Kidney (tissue), 14 donors: ENCODE measurements around the gene ARGLU1. TPM values are rescaled to one million over a fixed set of nuclear protein-coding genes. Genes with fewer than 3 reads are reported as not detected.

Experiments
- DNase-seq, 5 donors: peaks; one replicate each; pipeline ENCODE4 v3.0.0-alpha.2; 2013 to 2020
- FAIRE-seq: peaks from 2 replicates; lab custom pipeline; 2012; peaks lifted over from hg19 to GRCh38; lab: Jason Lieb, UNC
- H3K27ac ChIP-seq, 2 donors: one replicate each; pipeline ENCODE4 v1.7.0; 2013; ENCODE audit warnings: low read depth in 2 of 2, low read length in 2 of 2, inconsistent platforms in 1 of 2
- H3K27me3 ChIP-seq: one replicate; pipeline ENCODE4 v1.7.1; 2013; ENCODE audit warnings: low read length, inconsistent platforms; ENCODE audit not compliant: control insufficient read depth, insufficient read depth
- H3K36me3 ChIP-seq, 3 donors: one replicate each; pipeline versions ENCODE4 v1.7.0 to v1.7.1; 2013; ENCODE audit warnings: low read length in 3 of 3, control low read depth in 1 of 3, inconsistent platforms in 1 of 3; ENCODE audit not compliant: insufficient read depth in 3 of 3, control insufficient read depth in 2 of 3
- H3K4me1 ChIP-seq, 3 donors: one replicate each; pipeline versions ENCODE4 v1.7.0 to v1.7.1; 2013; ENCODE audit warnings: low read length in 3 of 3, inconsistent platforms in 1 of 3, low read depth in 1 of 3; ENCODE audit not compliant: control insufficient read depth in 2 of 3, insufficient read depth in 2 of 3
- H3K4me3 ChIP-seq, 3 donors: one replicate each; pipeline versions ENCODE4 v1.7.0 to v1.8.1; 2013; ENCODE audit warnings: low read length in 3 of 3, control low read depth in 1 of 3, inconsistent platforms in 1 of 3
- H3K9ac ChIP-seq, 3 donors: one replicate each; pipeline versions ENCODE4 v1.7.0 to v1.7.1; 2013; ENCODE audit warnings: low read length in 3 of 3, control low read depth in 1 of 3, inconsistent platforms in 1 of 3
- H3K9me3 ChIP-seq, 3 donors: one replicate each; pipeline versions ENCODE4 v1.7.0 to v1.7.1; 2013; ENCODE audit warnings: low read length in 3 of 3, control low read depth in 1 of 3, inconsistent platforms in 1 of 3; ENCODE audit not compliant: control insufficient read depth in 2 of 3, insufficient read depth in 1 of 3
- intact Hi-C: fragments of 100-400 bp; cut with DNase I; formaldehyde crosslinking; loops from one replicate; pipeline ENCODE4 v1.11.1; 2022
- polyA plus RNA-seq: library from polyadenylated mRNA; stranded (reverse); fragments of 350-450 nt; fragmentation: Illumina TruSeq; extraction: RNeasy Lipid Tissue Mini Kit (QIAGEN cat#74804); gene quantifications from one replicate; pipeline ENCODE4 v1.2.3, GENCODE V29; 2014; ENCODE audit warnings: low read depth, low replicate concordance; ENCODE audit not compliant: insufficient read depth
- total RNA-seq: library from RNA; stranded (reverse); fragmentation: NEBNext Ultra II Directional; extraction: Animal tissue kit (Norgen Biotek cat#: 25700); gene quantifications from one replicate; pipeline ENCODE4 v1.2.1, GENCODE V29; 2021
- TF ChIP-seq, protein P1 (sequence below): IDR thresholded peaks from 3 replicates; pipeline ENCODE4 v1.5.1; 2012; ENCODE audit warnings: mild to moderate bottlenecking, moderate library complexity, borderline replicate concordance; ENCODE audit not compliant: insufficient read depth; ENCODE audit errors: extremely low read depth
- donor health status: control.
- donor health status: control.
- donor health status: control.
- donor health status: control.
- donor health status: control.
- donor health status: DM: yes; HTN: yes; CAD: no.
- donor health status: Normal renal cell carcinoma (clear cell type).

Gene ARGLU1
- total and polyA plus RNA-seq, 2 donors from 2014 or later = 39.0 to 86.7 TPM

DNA sequence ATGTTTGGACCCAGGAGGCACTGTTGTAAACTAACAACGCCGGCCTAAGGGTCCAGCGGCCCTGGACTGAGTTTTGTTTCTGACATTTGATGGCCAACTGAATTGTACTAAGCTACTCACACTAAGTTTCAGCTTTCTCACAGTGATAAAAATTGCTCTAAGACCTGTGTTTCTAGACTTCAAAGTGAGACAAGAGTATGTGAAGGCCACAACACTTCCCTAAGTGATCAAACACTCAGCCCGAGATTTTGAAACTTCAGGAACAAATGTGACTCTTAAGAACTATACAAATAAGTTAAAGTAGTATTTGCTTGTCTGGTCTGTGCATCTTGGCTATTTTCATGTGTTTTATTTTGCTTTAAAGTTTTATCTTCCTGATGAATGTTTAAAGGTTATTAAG, 62.6 kb downstream of the ARGLU1 start:
- peaks cover 0 to 1% (median 0%) of the 10 kb centered on the region in 3 donors for H3K36me3 ChIP-seq
- no peaks in the 10 kb centered on the region for H3K27me3 ChIP-seq
- DNase-seq (no peak), FAIRE-seq (no peak)
- no peak overlapping the region for H3K9ac ChIP-seq
- no peaks in the 10 kb centered on the region for H3K9me3 ChIP-seq
- H3K4me1 ChIP-seq = no peaks in the 10 kb centered on the region
- TF ChIP-seq, protein P1, sequence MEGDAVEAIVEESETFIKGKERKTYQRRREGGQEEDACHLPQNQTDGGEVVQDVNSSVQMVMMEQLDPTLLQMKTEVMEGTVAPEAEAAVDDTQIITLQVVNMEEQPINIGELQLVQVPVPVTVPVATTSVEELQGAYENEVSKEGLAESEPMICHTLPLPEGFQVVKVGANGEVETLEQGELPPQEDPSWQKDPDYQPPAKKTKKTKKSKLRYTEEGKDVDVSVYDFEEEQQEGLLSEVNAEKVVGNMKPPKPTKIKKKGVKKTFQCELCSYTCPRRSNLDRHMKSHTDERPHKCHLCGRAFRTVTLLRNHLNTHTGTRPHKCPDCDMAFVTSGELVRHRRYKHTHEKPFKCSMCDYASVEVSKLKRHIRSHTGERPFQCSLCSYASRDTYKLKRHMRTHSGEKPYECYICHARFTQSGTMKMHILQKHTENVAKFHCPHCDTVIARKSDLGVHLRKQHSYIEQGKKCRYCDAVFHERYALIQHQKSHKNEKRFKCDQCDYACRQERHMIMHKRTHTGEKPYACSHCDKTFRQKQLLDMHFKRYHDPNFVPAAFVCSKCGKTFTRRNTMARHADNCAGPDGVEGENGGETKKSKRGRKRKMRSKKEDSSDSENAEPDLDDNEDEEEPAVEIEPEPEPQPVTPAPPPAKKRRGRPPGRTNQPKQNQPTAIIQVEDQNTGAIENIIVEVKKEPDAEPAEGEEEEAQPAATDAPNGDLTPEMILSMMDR = no peak
- H3K4me3 ChIP-seq = no peak overlapping the region
- H3K27ac ChIP-seq = no peak overlapping the region
- intact Hi-C loops = no loop called here

DNA sequence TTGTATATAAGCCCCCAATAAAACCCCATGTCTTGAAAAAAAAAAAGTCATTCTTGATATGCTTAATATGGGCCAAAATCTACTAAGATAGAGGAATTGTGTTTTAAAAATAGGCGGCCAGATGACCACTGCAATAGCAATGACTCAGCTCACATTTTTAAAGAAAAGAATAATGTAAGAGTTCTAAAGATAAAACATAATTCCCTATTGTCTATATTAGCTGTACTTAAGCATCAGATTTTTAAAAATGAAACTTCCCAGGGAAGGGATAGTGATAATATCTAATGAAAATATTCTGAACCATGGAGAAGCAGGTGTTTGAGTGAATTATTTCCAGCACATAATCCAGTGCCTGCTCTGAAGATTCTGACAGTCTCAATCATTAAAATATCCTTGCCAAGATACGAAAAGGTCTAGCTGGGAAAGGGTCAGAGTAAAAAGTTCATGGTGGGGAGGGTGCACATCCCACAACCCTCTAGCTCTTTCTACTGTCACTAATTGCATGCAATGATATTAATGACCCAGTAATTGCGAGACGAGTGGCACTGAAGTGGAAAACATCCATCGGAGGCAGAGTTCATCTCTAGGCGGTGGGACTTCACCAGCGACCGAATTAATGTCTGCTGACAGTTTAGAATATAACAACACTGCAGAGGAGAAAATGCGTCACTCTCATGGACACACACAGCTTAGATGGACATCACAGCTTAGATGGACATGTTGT, 64.0 kb downstream of the ARGLU1 start:
- Histone ChIP-seq H3K27ac (no peak overlapping the region), H3K9ac (no peak overlapping the region), H3K27me3 (no peaks in the 10 kb centered on the region), H3K4me3 (no peak overlapping the region), H3K9me3 (no peaks in the 10 kb centered on the region), H3K4me1 (no peaks in the 10 kb centered on the region), H3K36me3 (no peaks in the 10 kb centered on the region)
- DNase-seq (no peak), FAIRE-seq (no peak)
- TF ChIP-seq, protein P1 = no peak
- intact Hi-C loops = no loop called here

DNA sequence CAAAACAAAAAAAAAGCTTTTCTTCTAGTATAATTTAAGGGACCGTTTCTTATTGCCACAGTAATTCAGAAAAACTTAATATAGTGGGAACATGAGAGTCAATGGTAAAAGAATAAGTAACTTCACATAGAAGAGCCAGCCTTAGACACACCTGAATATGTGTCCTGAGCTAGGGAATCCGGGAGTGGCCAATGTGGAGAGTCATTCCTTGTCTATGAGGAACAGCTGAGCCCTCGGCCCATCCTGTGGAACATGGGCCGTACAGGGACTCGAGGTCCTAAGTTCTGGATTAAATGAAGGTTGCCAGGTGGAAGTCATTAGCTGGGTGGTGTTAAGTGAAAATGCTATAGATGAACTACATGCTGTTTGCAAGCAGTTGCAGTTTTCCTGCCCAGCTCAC, 64.7 kb downstream of the ARGLU1 start:
- Histone ChIP-seq H3K4me1 (no peaks in the 10 kb centered on the region), H3K9ac (no peak overlapping the region), H3K27ac (no peak overlapping the region), H3K9me3 (no peaks in the 10 kb centered on the region), H3K4me3 (no peak overlapping the region), H3K27me3 (no peaks in the 10 kb centered on the region), H3K36me3 (no peaks in the 10 kb centered on the region)
- no peak for FAIRE-seq
- TF ChIP-seq, protein P1 = no peak
- DNase-seq = no peak
- intact Hi-C loops = no loop called here
